Stimulated activated CD4-positive, alpha-beta T cell treated with anti-CD3 and anti-CD28 coated beads, Interleukin-12 subunit alpha, Interleukin-12 subunit beta, amount 100 ng/mL, for 48 hours (primary cell): ENCODE measurements around the gene CRHR1.
"Not testable (repeated sequence)": the region's sequence is repeated elsewhere in the genome, so short reads cannot be mapped to it uniquely, and the experiment has no call there.

ENCODE experiments used
- DNase-seq, 3 donors: peaks; one replicate each; pipeline ENCODE4 v3.0.0-alpha.2; 2020; ENCODE audit warnings: low read depth in 2 of 3, low spot score in 1 of 3

The CRHR1 gene

GRCh38 chr17:45862127-45862526, 78.0 kb downstream of the CRHR1 start:
- not testable (repeated sequence) for DNase-seq

- DNase-seq: no peak
Observed at GRCh38 chr17:45863857-45864654, 79.9 kb downstream of the CRHR1 start.

DNA sequence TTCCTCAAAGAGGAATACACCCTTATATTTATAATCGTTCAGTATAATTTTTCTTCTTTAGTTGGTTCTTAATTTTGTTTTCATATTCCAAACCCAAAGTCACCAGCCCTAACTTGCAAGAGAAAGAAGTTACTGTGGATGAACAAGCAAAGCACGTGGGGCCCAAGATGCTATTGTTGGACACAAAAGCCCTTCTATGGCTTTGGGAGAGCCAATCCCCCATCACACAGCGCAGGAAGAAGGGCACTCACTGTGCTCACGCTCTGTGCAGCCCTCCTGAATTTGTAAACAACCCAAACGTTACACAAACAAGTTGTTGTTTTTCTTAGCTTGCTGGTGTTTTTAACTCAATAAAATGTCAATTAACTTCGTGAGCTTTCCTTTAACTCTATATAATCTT, 83.1 kb downstream of the CRHR1 start:
- no peak for DNase-seq

DNA sequence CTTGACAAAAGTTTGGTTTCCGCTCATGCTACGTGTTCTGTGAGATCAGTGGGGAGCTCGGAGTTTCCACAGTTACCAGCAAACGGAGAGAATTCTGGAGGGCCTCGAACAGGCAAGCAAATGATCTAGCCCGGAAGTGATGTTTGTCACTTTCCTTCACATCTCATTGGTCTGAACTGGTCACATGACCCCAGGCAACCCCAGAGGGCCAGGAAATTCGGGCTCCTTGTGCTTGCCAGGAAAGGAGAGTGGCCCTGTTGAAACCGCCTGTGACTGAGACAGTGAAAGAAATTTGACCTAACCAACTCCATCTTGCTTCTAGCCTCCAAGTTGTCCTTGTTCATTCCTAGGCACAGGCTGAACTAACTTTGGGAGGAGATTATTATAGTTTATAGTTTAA, 83.6 kb downstream of the CRHR1 start:
- DNase-seq: no peak

- no peak for DNase-seq
Observed at GRCh38 chr17:45868276-45868675, 84.2 kb downstream of the CRHR1 start.

DNA sequence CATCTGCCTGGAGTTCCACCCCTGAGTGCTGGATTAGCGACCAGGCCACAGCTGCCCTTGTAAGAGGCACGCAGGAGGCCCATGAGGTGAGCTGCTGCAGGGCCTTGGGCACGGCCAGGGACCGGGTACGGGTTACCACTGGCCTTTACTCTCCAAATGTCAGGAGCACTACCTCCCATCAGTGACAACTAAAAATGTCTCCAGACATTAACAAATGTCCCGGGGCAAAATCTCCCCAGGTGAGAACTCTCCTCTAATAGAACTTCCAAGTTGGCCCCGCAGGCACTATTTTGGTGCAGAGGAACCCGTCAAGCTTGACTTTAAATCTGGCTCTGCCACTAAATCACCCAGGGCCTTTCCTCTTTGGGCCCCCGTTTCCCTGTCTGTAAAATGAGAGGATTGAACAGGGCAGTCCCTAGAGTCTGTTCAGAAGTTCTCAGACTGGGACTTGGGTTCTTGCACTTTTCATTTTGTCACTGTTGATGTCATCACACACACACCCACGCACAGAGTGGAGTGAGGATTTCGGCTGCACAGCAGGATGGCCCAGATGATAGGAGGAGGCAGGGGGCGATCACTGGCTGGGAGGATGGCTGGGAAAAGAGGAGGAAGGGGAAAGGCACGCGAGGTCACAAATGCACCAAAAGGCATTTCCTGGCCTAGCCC, 85.7 kb downstream of the CRHR1 start:
- no peak for DNase-seq

GRCh38 chr17:45870342-45870974, 86.3 kb downstream of the CRHR1 start:
- no peak for DNase-seq

DNA sequence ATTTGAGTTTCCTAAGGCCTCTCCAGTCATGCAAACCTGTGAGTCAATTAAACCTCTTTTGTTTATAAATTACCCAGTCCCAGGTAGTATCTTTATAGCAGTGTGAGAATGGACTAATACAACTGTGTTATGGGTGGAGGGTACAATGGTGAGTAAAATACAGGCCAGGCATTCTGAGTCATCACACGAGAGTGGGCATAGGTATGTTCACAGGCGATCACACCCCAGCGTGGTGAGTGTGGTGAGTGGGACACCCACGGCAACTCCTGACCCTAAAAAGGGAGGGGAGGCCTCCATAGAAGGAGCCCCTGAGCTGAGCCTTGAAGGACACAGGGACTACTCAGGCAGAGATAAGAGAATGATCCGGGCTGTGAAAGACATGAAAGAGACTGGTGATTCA, 87.6 kb downstream of the CRHR1 start:
- no peak for DNase-seq

- peak in 1 of 3 donors; percentile 15 for DNase-seq
Observed at GRCh38 chr17:45873728-45874127, 89.6 kb downstream of the CRHR1 start.

- DNase-seq: no peak
Observed at GRCh38 chr17:45874151-45874550, 90.0 kb downstream of the CRHR1 start.

DNA sequence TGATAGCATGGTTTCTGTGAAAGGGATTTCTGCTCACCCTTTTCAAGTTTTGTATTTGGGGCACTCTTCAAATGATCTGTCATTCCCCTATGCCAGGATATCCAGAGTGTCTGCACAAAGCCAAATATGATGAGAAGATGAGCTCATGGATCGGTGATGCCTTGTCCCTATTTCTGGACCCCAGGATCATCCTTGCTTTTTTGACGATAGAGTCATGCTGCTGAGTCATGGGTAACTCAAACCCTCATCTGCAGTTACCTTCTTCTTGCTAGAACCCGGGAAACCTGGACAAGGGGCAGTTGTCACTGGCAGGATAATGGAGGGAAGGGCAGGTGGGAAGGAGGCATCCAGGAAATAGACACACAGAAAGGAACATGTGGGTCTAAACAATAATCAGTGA, 92.4 kb downstream of the CRHR1 start:
- DNase-seq: no peak

- no peak for DNase-seq
Observed at GRCh38 chr17:45877467-45877866, 93.3 kb downstream of the CRHR1 start.

GRCh38 chr17:45883063-45883462, 98.9 kb downstream of the CRHR1 start:
- no peak for DNase-seq
